ENCODE measurements around the gene ACSL4. TPM values are rescaled to one million over a fixed set of nuclear protein-coding genes. Genes with fewer than 3 reads are reported as not detected.

Gene ACSL4
- total RNA-seq (10 to 100 TPM; 13.4 to 43.9 (median 21.6) TPM), polyA plus RNA-seq (1 to 10 TPM; 6.6 to 8.0 TPM), total RNA-seq (25.7 reads per million, percentile 56 among the genes with 10 or more reads in this experiment)

DNA sequence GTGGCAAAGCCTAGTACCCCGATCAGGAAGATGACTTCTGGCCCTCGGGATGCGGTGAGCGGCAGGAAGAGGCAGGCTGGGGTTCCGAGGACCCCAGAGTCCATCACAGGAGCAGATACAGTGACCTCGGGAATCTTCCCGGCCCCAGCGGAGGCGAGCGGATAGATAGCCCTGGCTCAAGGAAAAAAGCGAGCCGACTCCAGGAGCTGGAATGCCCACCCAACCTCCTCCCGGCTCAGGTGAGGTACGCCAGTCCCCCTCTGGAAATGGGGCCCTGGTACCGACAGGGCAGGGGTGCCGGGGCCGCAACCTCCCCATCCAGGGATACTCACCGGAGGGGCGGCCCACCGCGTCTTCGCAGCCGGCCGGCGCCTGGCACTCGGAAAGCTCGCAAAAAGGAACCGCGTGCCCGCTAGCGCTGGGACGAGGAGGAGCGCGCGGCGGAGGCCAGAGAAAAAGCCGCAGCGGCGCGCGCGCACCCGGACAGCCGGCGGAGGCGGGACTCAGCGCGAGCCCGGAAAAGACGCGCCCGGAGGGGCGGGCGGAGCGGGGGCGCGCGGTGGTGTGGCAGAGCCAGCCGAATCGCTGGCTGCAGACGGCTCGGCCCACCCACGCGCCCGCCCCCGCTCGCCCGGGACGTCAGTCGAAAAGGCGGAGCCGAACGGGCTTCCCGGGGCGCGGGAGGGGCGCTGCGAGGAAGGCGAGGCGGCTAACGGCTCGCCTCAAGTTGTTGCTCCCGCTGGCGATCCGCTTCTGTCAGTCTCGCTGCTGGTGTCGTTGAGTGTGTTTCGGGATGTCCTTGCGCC, at the start of gene ACSL4:
ACSL4 (minus strand) TSS at position 451 of the 806 bp plus-strand sequence. CDS start 49,894 bp downstream, outside the sequence.
- POLR2A ChIA-PET: interaction anchor here (0.6 to 2.2 kb wide), 4 partner anchors 58 to 585 kb away, joined by 5 to 10 read pairs (median 6); partner anchors contain the start of genes AMMECR1 and NXT2
- peak; percentile 97 for ATAC-seq
- peaks cover 0 to 11% (median 3%) of the 10 kb centered on the region in 5 donors for H3K36me3 Mint-ChIP-seq
- H3K27me3 ChIP-seq (ENCODE audit: control insufficient read depth in 2 of 2, insufficient read depth in 2 of 2, low read length in 2 of 2): no peaks in the 10 kb centered on the region
- H3K4me3 ChIP-seq (ENCODE audit: low read length): peak within 1 kb of the TSS; percentile 92
- CTCF ChIA-PET: interaction anchor here (0.7 kb wide), 1 partner anchor 16 kb away, joined by 3 read pairs; no protein-coding TSS in a partner anchor
- H3K4me1 Mint-ChIP-seq: peaks cover 13 to 36% (median 26%) of the 10 kb centered on the region in 7 donors
- H3K4me3 Mint-ChIP-seq: peak within 1 kb of the TSS; percentile 93 to 97 (median 96)
- H3K27ac Mint-ChIP-seq: peak within 1 kb of the TSS; percentile 92 to 98 (median 94)
- H3K9me3 ChIP-seq (ENCODE audit: control insufficient read depth in 2 of 3, low read length in 3 of 3): no peaks in the 10 kb centered on the region
- DNase-seq: peak; percentile 74 to 89 (median 84)
- intact Hi-C loops (cut with micrococcal nuclease): loop anchor here (1.0 to 10.0 kb wide), 9 partner anchors 26 to 1952 kb away; partner anchors contain the start of genes ALG13 (in 2 of the 2), AMMECR1 (in 1 of the 2), ATG4A (in 1 of the 2) and PSMD10 (in 1 of the 2)
- H3K36me3 ChIP-seq (ENCODE audit: control insufficient read depth in 2 of 3, insufficient read depth in 3 of 3, low read length in 3 of 3): peaks cover 0 to 5% (median 0%) of the 10 kb centered on the region in 3 experiments
- H3K4me1 ChIP-seq (ENCODE audit: control insufficient read depth in 2 of 2, insufficient read depth in 2 of 2, low read length in 2 of 2): peaks cover 4 to 6% of the 10 kb centered on the region in 2 donors
- H3K27me3 Mint-ChIP-seq: no peaks in the 10 kb centered on the region
- peak within 1 kb of the TSS; percentile 86 for H3K27ac ChIP-seq (ENCODE audit: low read depth, low read length)
- H3K9me3 Mint-ChIP-seq: no peaks in the 10 kb centered on the region

- intact Hi-C loops (cut with micrococcal nuclease): no loop called here
- ATAC-seq: no peak
- Mint-ChIP-seq H3K27me3 (no peaks in the 10 kb centered on the region), H3K4me1 (peaks cover 0 to 5% (median 0%) of the 10 kb centered on the region in 7 donors), H3K9me3 (peaks cover 0 to 2% (median 0%) of the 10 kb centered on the region in 11 donors), H3K27ac (no peak overlapping the region), H3K36me3 (peaks cover 0 to 1% (median 0%) of the 10 kb centered on the region in 5 donors), H3K4me3 (no peak overlapping the region)
- Histone ChIP-seq H3K27ac (ENCODE audit: low read depth, low read length) (no peak overlapping the region), H3K36me3 (ENCODE audit: control insufficient read depth in 2 of 3, insufficient read depth in 3 of 3, low read length in 3 of 3) (no peaks in the 10 kb centered on the region), H3K4me3 (ENCODE audit: low read length) (no peak overlapping the region), H3K27me3 (ENCODE audit: control insufficient read depth in 2 of 2, insufficient read depth in 2 of 2, low read length in 2 of 2) (no peaks in the 10 kb centered on the region), H3K9me3 (ENCODE audit: control insufficient read depth in 2 of 3, low read length in 3 of 3) (no peaks in the 10 kb centered on the region), H3K4me1 (ENCODE audit: control insufficient read depth in 2 of 2, insufficient read depth in 2 of 2, low read length in 2 of 2) (no peaks in the 10 kb centered on the region)
- ChIA-PET CTCF (no interaction called here), POLR2A (no interaction called here)
- no peak for DNase-seq
Observed at GRCh38 chrX:109777749-109778148, 44.7 kb upstream of the ACSL4 start.

DNA sequence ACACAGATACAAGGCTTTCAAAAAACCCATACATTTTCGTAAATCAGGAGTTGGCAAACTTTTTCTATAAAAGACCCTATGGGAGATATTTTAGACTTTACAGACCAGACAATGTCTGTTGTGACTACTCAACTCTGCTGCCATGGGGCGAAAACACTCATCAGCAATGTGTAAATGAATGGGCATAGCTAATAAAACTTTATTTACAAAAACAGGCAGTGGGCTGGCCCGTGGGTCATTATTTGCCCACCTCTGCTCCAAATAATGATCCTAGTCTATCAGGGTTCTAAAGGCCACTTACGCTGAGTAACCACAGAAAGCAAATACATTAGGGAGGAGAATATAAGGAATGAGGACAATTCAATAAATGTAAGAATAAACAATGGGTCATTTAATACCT, 43.9 kb upstream of the ACSL4 start:
- H3K27ac Mint-ChIP-seq: no peak overlapping the region
- no peak overlapping the region for H3K4me3 Mint-ChIP-seq
- H3K4me1 Mint-ChIP-seq: no peaks in the 10 kb centered on the region
- ATAC-seq (no peak), DNase-seq (no peak)
- no peaks in the 10 kb centered on the region for H3K36me3 Mint-ChIP-seq
- ChIA-PET CTCF (no interaction called here), POLR2A (no interaction called here)
- H3K27ac ChIP-seq (ENCODE audit: low read depth, low read length): no peak overlapping the region
- H3K4me1 ChIP-seq (ENCODE audit: control insufficient read depth in 2 of 2, insufficient read depth in 2 of 2, low read length in 2 of 2): no peaks in the 10 kb centered on the region
- intact Hi-C loops (cut with micrococcal nuclease): no loop called here
- no peaks in the 10 kb centered on the region for H3K27me3 Mint-ChIP-seq
- H3K27me3 ChIP-seq (ENCODE audit: control insufficient read depth in 2 of 2, insufficient read depth in 2 of 2, low read length in 2 of 2): no peaks in the 10 kb centered on the region
- H3K9me3 ChIP-seq (ENCODE audit: control insufficient read depth in 2 of 3, low read length in 3 of 3): no peaks in the 10 kb centered on the region
- H3K4me3 ChIP-seq (ENCODE audit: low read length): no peak overlapping the region
- no peaks in the 10 kb centered on the region for H3K36me3 ChIP-seq (ENCODE audit: control insufficient read depth in 2 of 3, insufficient read depth in 3 of 3, low read length in 3 of 3)
- peaks cover 0 to 2% (median 0%) of the 10 kb centered on the region in 11 donors for H3K9me3 Mint-ChIP-seq

- POLR2A ChIA-PET: no interaction called here
Observed at GRCh38 chrX:109776432-109776831, 43.4 kb upstream of the ACSL4 start.

DNA sequence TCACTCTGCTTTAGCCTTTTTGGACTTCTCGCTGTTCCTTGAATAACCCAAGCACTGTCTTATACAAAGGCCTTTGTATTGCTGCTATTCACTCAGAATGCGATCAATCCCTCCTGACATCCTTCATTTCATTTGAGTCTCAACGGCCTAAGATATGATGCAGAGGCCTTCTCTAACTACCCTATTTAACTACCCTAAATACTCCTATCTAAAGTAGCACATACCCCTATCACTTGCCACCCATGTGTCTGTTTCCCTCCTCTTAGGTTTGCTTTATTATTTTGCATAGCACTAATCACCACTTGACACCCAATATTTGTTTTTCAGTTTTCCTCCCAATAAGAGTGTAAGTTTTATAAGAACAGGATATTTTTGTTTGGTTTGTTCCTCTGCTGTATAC, 42.3 kb upstream of the ACSL4 start:
- ATAC-seq: no peak
- no peak for DNase-seq
- Histone ChIP-seq H3K27ac (ENCODE audit: low read depth, low read length) (no peak overlapping the region), H3K4me3 (ENCODE audit: low read length) (no peak overlapping the region), H3K36me3 (ENCODE audit: control insufficient read depth in 2 of 3, insufficient read depth in 3 of 3, low read length in 3 of 3) (no peaks in the 10 kb centered on the region), H3K9me3 (ENCODE audit: control insufficient read depth in 2 of 3, low read length in 3 of 3) (no peaks in the 10 kb centered on the region), H3K4me1 (ENCODE audit: control insufficient read depth in 2 of 2, insufficient read depth in 2 of 2, low read length in 2 of 2) (no peaks in the 10 kb centered on the region), H3K27me3 (ENCODE audit: control insufficient read depth in 2 of 2, insufficient read depth in 2 of 2, low read length in 2 of 2) (no peaks in the 10 kb centered on the region)
- H3K27me3 Mint-ChIP-seq: no peaks in the 10 kb centered on the region
- H3K4me1 Mint-ChIP-seq: no peaks in the 10 kb centered on the region
- no peaks in the 10 kb centered on the region for H3K36me3 Mint-ChIP-seq
- intact Hi-C loops (cut with micrococcal nuclease): no loop called here
- H3K27ac Mint-ChIP-seq: no peak overlapping the region
- H3K9me3 Mint-ChIP-seq: peaks cover 0 to 1% (median 0%) of the 10 kb centered on the region in 11 donors
- ChIA-PET CTCF (no interaction called here), POLR2A (no interaction called here)
- H3K4me3 Mint-ChIP-seq: no peak overlapping the region

More at GRCh38 chrX:109776432-109776831, 43.4 kb upstream of the ACSL4 start:
- DNase-seq: no peak
- H3K9me3 ChIP-seq (ENCODE audit: control insufficient read depth in 2 of 3, low read length in 3 of 3): no peaks in the 10 kb centered on the region
- intact Hi-C loops (cut with micrococcal nuclease): no loop called here
- Mint-ChIP-seq H3K27ac (no peak overlapping the region), H3K36me3 (no peaks in the 10 kb centered on the region), H3K4me3 (no peak overlapping the region), H3K4me1 (no peaks in the 10 kb centered on the region), H3K27me3 (no peaks in the 10 kb centered on the region), H3K9me3 (peaks cover 0 to 2% (median 0%) of the 10 kb centered on the region in 11 donors)
- no peaks in the 10 kb centered on the region for H3K4me1 ChIP-seq (ENCODE audit: control insufficient read depth in 2 of 2, insufficient read depth in 2 of 2, low read length in 2 of 2)
- H3K36me3 ChIP-seq (ENCODE audit: control insufficient read depth in 2 of 3, insufficient read depth in 3 of 3, low read length in 3 of 3): no peaks in the 10 kb centered on the region
- ATAC-seq: no peak
- no peaks in the 10 kb centered on the region for H3K27me3 ChIP-seq (ENCODE audit: control insufficient read depth in 2 of 2, insufficient read depth in 2 of 2, low read length in 2 of 2)
- H3K27ac ChIP-seq (ENCODE audit: low read depth, low read length): no peak overlapping the region
- no peak overlapping the region for H3K4me3 ChIP-seq (ENCODE audit: low read length)
- CTCF ChIA-PET: no interaction called here

DNA sequence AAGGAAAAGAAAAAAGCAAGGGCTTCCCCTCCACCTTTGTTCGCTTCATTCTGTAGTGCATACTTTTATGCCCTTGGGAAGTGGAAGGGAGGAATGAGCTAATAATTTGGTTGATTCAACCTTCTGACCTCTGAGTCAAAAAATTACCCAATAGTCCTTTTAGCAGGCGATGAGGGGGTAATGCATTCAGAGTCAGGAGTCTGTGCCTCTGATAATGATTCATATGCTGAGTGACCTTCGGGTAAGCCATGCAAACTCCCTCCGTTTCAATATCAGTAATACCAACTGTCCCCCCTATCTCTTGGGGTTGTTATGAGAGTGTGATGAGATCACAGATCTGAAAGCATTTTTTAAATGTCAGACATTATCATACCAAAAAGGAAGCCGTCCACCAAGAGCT, 41.6 kb upstream of the ACSL4 start:
- Mint-ChIP-seq H3K27ac (no peak overlapping the region), H3K4me3 (no peak overlapping the region), H3K36me3 (no peaks in the 10 kb centered on the region), H3K4me1 (no peaks in the 10 kb centered on the region), H3K27me3 (no peaks in the 10 kb centered on the region), H3K9me3 (peaks cover 0 to 8% (median 2%) of the 10 kb centered on the region in 11 donors)
- H3K27ac ChIP-seq (ENCODE audit: low read depth, low read length): no peak overlapping the region
- no peaks in the 10 kb centered on the region for H3K4me1 ChIP-seq (ENCODE audit: control insufficient read depth in 2 of 2, insufficient read depth in 2 of 2, low read length in 2 of 2)
- ATAC-seq: peak; percentile 72
- no peak overlapping the region for H3K4me3 ChIP-seq (ENCODE audit: low read length)
- H3K9me3 ChIP-seq (ENCODE audit: control insufficient read depth in 2 of 3, low read length in 3 of 3): no peaks in the 10 kb centered on the region
- ChIA-PET POLR2A (no interaction called here), CTCF (no interaction called here)
- DNase-seq: no peak
- H3K27me3 ChIP-seq (ENCODE audit: control insufficient read depth in 2 of 2, insufficient read depth in 2 of 2, low read length in 2 of 2): no peaks in the 10 kb centered on the region
- intact Hi-C loops (cut with micrococcal nuclease): no loop called here
- H3K36me3 ChIP-seq (ENCODE audit: control insufficient read depth in 2 of 3, insufficient read depth in 3 of 3, low read length in 3 of 3): no peaks in the 10 kb centered on the region
